Posterior vena cava (tissue), 2 donors: ENCODE measurements around the gene GJA9. TPM values are rescaled to one million over a fixed set of nuclear protein-coding genes. Genes with fewer than 3 reads are reported as not detected.
"Not testable (repeated sequence)": the region's sequence is repeated elsewhere in the genome, so short reads cannot be mapped to it uniquely, and the experiment has no call there.

Experiments
- DNase-seq: peaks from one replicate; pipeline ENCODE4 v3.0.0-alpha.2; 2020; ENCODE audit warnings: low spot score
- intact Hi-C, 2 donors: fragments of 100-400 bp; cut with DNase I; formaldehyde crosslinking; loops; one replicate each; pipeline versions ENCODE4 v1.14.1 to v1.14.2; 2022 to 2023
- total RNA-seq, 2 donors: library from RNA; stranded (reverse); fragmentation: NEBNext Ultra II Directional; extraction: Animal tissue kit (Norgen Biotek cat#: 25700); gene quantifications; one replicate each; pipeline ENCODE4 v1.2.1, GENCODE V29; 2021
- donor health status: DM: yes; HTN: yes; CAD: no.
- donor health status: DM: yes; HTN: yes; CAD: no.

Gene GJA9
- total RNA-seq, 2 donors from 2014 or later: not detected

GRCh38 chr1:38888423-38889333, 7.3 kb upstream of the GJA9 start:
- DNase-seq: no peak
- intact Hi-C loops: no loop called here

DNA sequence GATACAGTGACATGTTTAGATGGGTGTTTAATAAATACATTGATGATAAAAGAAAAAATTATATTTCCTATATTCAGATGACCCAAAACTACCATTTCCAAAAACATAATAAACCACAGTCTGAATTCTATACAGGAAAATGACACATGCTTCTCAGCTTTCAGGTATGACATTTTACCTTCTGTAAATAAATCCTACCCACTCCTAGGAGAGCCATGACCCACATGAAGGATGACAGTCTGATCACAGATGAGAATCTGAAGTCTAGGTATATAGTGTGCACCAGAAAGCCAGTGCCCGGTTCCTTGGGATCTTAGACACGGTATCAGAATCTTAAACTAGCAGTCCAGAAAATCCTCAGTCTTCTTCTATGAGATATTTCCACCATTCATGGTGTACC, 3.7 kb upstream of the GJA9 start:
- DNase-seq: no peak
- intact Hi-C loops: no loop called here

- DNase-seq: no peak
- intact Hi-C loops: loop anchor here in 1 of 2 donors (5.0 kb wide), 1 partner anchor 536 kb away; no protein-coding TSS in a partner anchor
Measured at GRCh38 chr1:38875811-38876210, 5.6 kb downstream of the GJA9 start.

- intact Hi-C loops: no loop called here
- DNase-seq: peak; percentile 99
Measured at GRCh38 chr1:38873027-38873969, 8.1 kb downstream of the GJA9 start, which contains the start of gene MYCBP. Gene MYCBP, minus strand, starts transcription at chr1:38873348. Its CDS starts 43 bp downstream, at chr1:38873305.

- intact Hi-C loops: no loop called here
- DNase-seq: no peak
Measured at GRCh38 chr1:38872401-38873026, 8.9 kb downstream of the GJA9 start.

- DNase-seq: no peak
- intact Hi-C loops: no loop called here
Measured at GRCh38 chr1:38870996-38871395, 10.4 kb downstream of the GJA9 start.

DNA sequence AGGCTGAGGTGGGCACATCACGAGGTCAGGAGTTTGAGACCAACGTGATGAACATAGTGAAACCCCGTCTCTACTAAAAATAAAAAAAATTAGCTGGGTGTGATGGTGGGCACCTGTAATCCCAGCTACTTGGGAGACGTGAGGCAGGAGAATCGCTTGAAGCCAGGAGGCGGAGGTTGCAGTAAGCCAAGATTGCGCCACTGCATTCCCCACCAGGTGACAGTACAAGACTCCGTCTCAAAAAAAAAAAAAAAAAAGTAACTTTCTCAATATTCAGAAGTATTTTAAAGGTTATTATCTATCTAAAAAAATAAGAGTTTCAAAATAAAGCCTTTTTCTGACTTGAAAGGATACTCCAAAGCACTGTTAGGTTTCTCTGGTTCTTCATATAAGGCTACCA, 14.2 kb downstream of the GJA9 start:
- intact Hi-C loops: no loop called here
- DNase-seq: no peak

GRCh38 chr1:38865112-38865715, 16.2 kb downstream of the GJA9 start:
- intact Hi-C loops: no loop called here
- DNase-seq: no peak

DNA sequence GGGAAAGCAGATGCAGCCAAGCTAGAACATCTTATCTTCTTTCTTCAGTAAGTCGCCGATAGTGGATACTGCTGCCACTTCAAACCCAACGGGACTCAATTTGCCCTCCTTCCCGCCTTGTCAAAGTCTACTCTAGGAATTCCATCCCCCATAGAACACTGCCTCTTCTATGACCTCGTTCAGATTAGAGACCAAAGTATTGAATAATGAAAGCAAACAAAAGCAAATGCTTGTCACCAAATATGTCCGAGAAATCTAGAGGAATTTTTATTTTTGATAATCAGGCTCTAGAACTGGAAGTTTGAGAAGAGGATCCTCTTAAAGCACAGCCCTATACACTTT, 21.0 kb downstream of the GJA9 start:
- no peak for DNase-seq
- intact Hi-C loops: no loop called here

DNA sequence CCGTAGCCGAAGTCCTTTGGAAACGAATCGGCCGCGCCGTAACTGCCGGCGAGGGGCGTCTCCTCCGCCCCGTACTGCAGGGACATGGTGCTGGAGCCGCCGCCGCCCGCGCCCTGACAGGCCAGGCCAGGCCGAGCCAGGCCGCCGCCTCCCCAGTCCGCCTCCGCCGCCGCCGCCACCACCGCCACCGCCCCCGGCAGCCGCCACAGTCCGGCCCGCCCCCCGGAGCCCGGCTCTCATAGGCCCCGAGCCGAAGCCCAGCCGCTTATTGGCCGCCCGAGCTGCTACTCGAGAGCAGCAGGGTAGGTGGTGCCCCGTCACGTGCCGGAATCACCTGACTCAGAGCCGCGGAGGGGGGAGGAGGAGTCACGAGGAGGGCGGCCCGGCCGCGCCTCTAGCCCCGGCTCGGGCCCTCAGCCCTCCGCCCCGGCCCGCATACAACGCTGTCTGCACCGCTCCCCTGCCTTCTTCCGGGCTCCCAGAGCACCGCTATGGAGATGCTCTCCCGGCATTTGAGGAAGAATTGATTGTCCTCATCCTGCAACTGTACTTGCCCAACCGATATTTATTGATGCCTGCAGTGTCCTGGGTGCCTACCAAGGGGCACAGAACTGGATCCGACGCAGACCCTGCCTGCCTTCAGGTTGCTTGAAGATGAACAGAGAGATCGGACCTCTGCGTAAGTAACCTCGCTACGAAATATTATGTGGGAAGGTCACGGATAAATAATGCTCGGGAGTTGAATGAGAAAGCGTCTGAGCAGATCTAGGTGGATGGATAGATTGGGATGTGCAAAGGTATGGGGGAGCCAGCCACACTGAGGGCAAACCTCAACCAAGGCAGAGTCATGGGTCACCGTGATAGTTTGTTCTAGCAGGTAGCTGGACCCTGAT, 21.6 kb downstream of the GJA9 start, which contains the start of gene RRAGC:
TSS of gene RRAGC (minus strand) at position 212 of the 893 bp plus-strand sequence. CDS start at position 86, 126 bp downstream.
- intact Hi-C loops: no loop called here
- DNase-seq: peak; percentile 100

- DNase-seq: peak; percentile 89
- intact Hi-C loops: no loop called here
Measured at GRCh38 chr1:38858833-38859560, 22.4 kb downstream of the GJA9 start.

GRCh38 chr1:38852780-38853179, 28.6 kb downstream of the GJA9 start:
- no peak for DNase-seq
- intact Hi-C loops: no loop called here

- DNase-seq: no peak
- intact Hi-C loops: no loop called here
Measured at GRCh38 chr1:38848071-38848470, 33.3 kb downstream of the GJA9 start.

DNA sequence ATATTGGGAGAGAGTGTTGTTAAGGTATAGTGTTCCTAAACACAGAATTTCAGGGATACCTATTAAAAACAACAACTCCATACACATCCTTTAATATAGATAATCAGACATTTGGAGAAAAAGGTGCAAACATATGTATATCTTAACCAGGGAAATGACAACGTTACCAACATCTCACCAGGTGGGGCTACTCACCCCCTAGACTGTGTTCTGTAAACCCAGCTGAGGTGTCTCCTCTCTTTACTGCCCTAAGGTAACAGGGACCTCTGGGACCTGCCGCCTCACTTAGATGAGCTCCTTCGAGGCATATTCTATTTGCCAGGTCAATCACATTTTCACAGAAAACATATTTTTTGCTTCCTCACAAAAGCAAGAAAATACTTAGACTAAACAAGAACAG, 35.2 kb downstream of the GJA9 start:
- intact Hi-C loops: no loop called here
- no peak for DNase-seq

DNA sequence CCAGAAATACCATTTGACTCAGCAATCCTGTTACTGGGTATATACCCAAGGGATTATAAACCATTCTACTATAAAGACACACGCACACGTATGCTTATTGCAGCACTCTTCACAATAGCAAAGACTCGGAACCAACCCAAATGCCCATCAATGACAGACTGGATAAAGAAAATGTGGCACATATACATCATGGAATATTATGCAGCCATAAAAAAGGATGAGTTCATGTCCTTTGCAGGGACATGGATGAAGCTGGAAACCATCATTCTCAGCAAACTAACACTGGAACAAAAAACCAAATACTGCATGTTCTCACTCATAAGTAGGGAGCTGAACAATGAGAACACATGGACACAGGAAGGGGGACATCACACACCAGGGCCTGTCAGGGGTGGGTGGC, 36.3 kb downstream of the GJA9 start:
- intact Hi-C loops, DNase-seq: not testable (repeated sequence)

DNA sequence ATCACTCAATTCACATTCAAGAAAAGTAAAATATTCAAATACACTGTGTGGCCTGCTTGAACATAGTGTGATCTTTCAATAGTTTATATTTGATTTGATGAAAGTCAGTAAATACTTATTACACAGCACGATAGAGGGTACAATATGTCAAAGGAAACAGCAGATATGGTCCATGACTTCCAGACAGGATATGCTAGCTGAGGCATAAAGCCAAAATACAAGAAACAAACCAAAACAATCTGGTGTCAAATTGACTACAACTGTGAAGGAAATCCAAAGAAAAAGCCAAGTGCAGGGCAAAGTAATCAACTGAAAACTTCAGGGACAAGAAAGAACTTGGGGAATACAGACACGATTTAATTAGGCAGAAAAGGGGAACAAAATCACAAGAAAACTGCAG, 41.1 kb downstream of the GJA9 start:
- no peak for DNase-seq
- intact Hi-C loops: no loop called here

- intact Hi-C loops: loop anchor here in 1 of 2 donors (10.0 kb wide), 1 partner anchor 815 kb away; no protein-coding TSS in a partner anchor
- no peak for DNase-seq
Measured at GRCh38 chr1:38839363-38839762, 42.0 kb downstream of the GJA9 start.
